WI38 (cell line): Measurements from ENCODE around the gene HACD3.

ENCODE experiments used
- H3K4me3 ChIP-seq: 2 replicates; pipeline ENCODE4 v1.5.1; 2011; ENCODE audit warnings: low read depth, mild to moderate bottlenecking, control low read depth, low read length
- CTCF ChIP-seq: IDR thresholded peaks from 2 replicates; pipeline ENCODE4 v1.5.1; 2012; ENCODE audit warnings: low read depth, mild to moderate bottlenecking, control low read depth, low read length

The HACD3 gene

GRCh38 chr15:65626856-65627255 is 96.6 kb downstream of the HACD3 start:
- H3K4me3 ChIP-seq: no peak overlapping the region
- no peak for TF ChIP-seq CTCF
